ENCODE data around the gene USP37.

The USP37 gene

DNA sequence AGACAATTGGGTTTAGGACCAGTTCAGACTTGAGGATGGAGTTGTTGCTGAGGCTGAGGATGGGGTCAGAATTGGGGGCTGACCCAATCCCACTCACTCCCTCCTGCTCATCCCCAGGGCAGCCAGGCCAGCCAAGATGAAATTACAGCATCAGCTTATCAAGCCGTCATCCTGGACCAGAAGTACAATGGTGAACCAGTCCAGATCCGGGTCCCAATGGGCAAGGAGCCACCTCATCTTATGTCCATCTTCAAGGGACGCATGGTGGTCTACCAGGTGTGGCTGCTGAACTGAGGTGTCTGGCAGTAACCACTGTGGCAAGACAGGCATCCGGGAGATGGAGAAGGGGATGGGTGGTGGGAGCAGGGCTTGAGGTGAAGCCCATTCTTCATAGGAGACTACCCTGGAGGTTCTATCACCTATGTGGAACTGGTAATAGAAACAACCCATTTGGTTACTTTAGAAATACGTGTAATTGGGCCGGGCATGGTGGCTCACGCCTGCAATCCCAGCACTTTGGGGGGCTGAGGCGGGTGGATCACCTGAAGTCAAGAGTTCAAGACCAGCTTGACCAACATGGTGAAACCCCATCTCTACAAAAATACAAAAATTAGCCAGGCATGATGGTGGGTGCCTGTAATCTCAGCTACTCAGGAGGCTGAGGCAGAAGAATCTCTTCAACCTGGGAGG is 135.3 kb downstream of the USP37 start:
- H3K9me3 ChIP-seq (ENCODE audit: insufficient read depth, low read length): no peaks in the 10 kb centered on the region
- H3K4me1 ChIP-seq (ENCODE audit: insufficient read depth, insufficient read length): peaks cover 7% of the 10 kb centered on the region
- no peak overlapping the region for H3K4me3 ChIP-seq (ENCODE audit: insufficient read length, low read depth)
- TF ChIP-seq ZNF274 (IDR thresholded peaks at IDR 0.05; ENCODE audit: low read depth, low read length) (no peak), YY1 (IDR thresholded peaks at IDR 0.05; ENCODE audit: insufficient read depth, insufficient read length) (no peak)
- no peak overlapping the region for H3K9ac ChIP-seq (ENCODE audit: insufficient read length, low read depth)
- no peaks in the 10 kb centered on the region for H3K27me3 ChIP-seq (ENCODE audit: insufficient read depth, insufficient read length)
- no peak for DNase-seq (ENCODE audit: low read depth, low spot score)
- no peaks in the 10 kb centered on the region for H3K36me3 ChIP-seq (ENCODE audit: insufficient read depth, insufficient read length, low read length)

DNA sequence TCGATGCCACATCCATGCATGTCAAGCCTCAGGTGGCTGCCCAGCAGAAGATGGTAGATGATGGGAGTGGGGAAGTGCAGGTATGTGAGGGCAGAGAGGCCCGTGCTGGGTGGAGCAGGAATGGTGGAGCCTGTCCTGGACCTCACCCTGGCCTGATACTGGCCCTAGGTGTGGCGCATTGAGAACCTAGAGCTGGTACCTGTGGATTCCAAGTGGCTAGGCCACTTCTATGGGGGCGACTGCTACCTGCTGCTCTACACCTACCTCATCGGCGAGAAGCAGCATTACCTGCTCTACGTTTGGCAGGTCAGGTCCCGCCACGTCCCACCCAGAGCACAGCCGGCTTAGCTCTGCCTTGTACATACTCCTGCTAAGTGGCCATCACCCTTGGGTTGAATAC is 136.3 kb downstream of the USP37 start:
- Histone ChIP-seq H3K27me3 (ENCODE audit: insufficient read depth, insufficient read length) (no peaks in the 10 kb centered on the region), H3K4me1 (ENCODE audit: insufficient read depth, insufficient read length) (peaks cover 7% of the 10 kb centered on the region), H3K4me3 (ENCODE audit: insufficient read length, low read depth) (no peak overlapping the region), H3K9me3 (ENCODE audit: insufficient read depth, low read length) (no peaks in the 10 kb centered on the region), H3K9ac (ENCODE audit: insufficient read length, low read depth) (no peak overlapping the region), H3K36me3 (ENCODE audit: insufficient read depth, insufficient read length, low read length) (no peaks in the 10 kb centered on the region)
- TF ChIP-seq SUZ12 (IDR thresholded peaks at IDR 0.05; ENCODE audit: extremely low read depth, insufficient read depth, insufficient read length): no peak
- TF ChIP-seq ZNF274 (IDR thresholded peaks at IDR 0.05; ENCODE audit: low read depth, low read length): no peak
- no peak for TF ChIP-seq YY1 (IDR thresholded peaks at IDR 0.05; ENCODE audit: insufficient read depth, insufficient read length)
- DNase-seq (ENCODE audit: low read depth, low spot score): no peak

DNA sequence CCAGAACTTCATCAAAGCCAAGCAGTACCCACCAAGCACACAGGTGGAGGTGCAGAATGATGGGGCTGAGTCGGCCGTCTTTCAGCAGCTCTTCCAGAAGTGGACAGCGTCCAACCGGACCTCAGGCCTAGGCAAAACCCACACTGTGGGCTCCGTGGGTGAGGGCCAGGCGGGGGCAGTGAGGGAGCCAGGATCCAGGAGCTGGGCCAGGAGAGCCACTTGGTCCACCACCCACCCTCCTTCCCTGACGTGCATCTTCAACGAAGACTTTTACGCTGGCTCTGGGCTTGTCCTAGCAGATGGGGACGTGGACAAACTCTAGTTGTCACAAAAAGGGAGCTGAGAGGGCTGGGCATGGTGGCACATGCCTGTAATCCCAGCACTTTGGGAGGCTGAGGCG is 137.4 kb downstream of the USP37 start:
- no peaks in the 10 kb centered on the region for H3K9me3 ChIP-seq (ENCODE audit: insufficient read depth, low read length)
- H3K4me1 ChIP-seq (ENCODE audit: insufficient read depth, insufficient read length): peaks cover 6% of the 10 kb centered on the region
- no peak overlapping the region for H3K9ac ChIP-seq (ENCODE audit: insufficient read length, low read depth)
- no peaks in the 10 kb centered on the region for H3K27me3 ChIP-seq (ENCODE audit: insufficient read depth, insufficient read length)
- no peak overlapping the region for H3K4me3 ChIP-seq (ENCODE audit: insufficient read length, low read depth)
- no peak for DNase-seq (ENCODE audit: low read depth, low spot score)
- TF ChIP-seq ZNF274 (IDR thresholded peaks at IDR 0.05; ENCODE audit: low read depth, low read length): no peak
- no peak for TF ChIP-seq SUZ12 (IDR thresholded peaks at IDR 0.05; ENCODE audit: extremely low read depth, insufficient read depth, insufficient read length)
- TF ChIP-seq YY1 (IDR thresholded peaks at IDR 0.05; ENCODE audit: insufficient read depth, insufficient read length): no peak
- no peaks in the 10 kb centered on the region for H3K36me3 ChIP-seq (ENCODE audit: insufficient read depth, insufficient read length, low read length)

DNA sequence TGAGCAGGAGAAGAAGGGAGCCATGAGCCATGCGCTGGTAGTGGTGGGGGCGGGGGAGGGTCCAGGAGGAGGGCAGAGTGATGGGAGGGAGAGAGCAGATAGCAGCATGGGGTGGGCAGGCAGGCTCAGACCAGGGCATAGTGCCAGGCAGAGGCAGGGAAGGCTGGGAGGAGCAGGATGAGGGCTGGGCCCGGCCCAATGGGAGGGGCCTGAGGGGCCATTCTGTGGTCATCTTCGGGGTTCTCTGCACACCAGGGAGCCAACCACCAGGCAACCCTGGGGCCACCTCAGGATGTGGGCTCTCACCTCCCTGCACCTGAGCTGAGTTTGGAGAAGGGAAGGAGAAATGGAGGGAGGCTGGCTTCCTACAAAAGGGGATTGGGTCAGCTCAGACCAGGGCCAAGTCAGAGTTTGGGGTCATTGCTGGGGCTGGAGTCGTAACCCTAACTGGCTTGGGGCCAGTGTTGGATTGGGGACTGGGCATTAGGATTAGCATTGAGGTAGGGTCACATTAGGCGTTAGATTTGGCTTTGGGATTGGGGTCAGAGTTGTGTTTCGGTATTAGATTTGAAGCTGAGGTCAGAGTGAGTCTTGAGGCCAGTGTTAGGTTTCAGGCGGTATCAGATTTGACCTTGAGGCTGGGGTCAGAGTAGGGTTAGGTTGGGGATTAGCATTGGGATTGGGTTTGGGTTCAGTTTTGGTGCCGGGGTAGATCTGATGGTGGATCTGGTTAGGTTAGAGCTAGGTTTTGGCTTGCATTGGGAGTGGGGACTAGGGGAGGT is 138.0 kb downstream of the USP37 start:
- peaks cover under 1% of the 10 kb centered on the region for H3K4me1 ChIP-seq (ENCODE audit: insufficient read depth, insufficient read length)
- H3K9me3 ChIP-seq (ENCODE audit: insufficient read depth, low read length): no peaks in the 10 kb centered on the region
- no peak for TF ChIP-seq YY1 (IDR thresholded peaks at IDR 0.05; ENCODE audit: insufficient read depth, insufficient read length)
- no peak for TF ChIP-seq ZNF274 (IDR thresholded peaks at IDR 0.05; ENCODE audit: low read depth, low read length)
- TF ChIP-seq SUZ12 (IDR thresholded peaks at IDR 0.05; ENCODE audit: extremely low read depth, insufficient read depth, insufficient read length): no peak
- no peaks in the 10 kb centered on the region for H3K36me3 ChIP-seq (ENCODE audit: insufficient read depth, insufficient read length, low read length)
- H3K27me3 ChIP-seq (ENCODE audit: insufficient read depth, insufficient read length): no peaks in the 10 kb centered on the region
- no peak overlapping the region for H3K4me3 ChIP-seq (ENCODE audit: insufficient read length, low read depth)
- no peak overlapping the region for H3K9ac ChIP-seq (ENCODE audit: insufficient read length, low read depth)
- no peak for DNase-seq (ENCODE audit: low read depth, low spot score)

DNA sequence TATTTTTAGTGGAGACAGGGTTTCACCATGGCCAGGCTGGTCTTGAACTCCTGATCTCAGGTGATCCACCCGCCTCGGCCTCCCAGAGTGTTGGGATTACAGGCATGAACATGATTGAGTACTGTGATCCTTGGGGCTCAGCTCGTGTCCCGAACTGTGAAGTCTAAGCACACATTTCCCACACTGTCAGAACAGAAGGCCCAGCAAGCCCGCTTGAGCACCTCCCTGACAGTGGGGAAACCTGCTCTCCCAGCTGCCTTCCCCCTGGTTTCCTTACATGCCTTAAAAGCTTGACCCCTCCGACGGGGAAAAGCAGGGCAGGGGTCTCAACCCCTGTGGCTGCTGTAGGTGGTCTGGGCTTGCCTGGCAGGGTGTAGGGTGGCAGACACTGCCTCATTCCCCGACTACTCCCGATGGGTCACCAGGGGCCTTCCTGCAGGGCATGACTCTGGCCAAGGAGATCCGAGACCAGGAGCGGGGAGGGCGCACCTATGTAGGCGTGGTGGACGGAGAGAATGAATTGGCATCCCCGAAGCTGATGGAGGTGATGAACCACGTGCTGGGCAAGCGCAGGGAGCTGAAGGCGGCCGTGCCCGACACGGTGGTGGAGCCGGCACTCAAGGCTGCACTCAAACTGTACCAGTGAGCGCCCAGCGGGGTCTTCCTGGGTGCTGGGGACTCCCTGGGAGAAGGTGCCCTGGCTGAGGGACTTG is 139.1 kb downstream of the USP37 start:
- no peak for DNase-seq (ENCODE audit: low read depth, low spot score)
- Histone ChIP-seq H3K4me1 (ENCODE audit: insufficient read depth, insufficient read length) (no peaks in the 10 kb centered on the region), H3K4me3 (ENCODE audit: insufficient read length, low read depth) (no peak overlapping the region), H3K9ac (ENCODE audit: insufficient read length, low read depth) (no peak overlapping the region), H3K27me3 (ENCODE audit: insufficient read depth, insufficient read length) (no peaks in the 10 kb centered on the region), H3K36me3 (ENCODE audit: insufficient read depth, insufficient read length, low read length) (no peaks in the 10 kb centered on the region), H3K9me3 (ENCODE audit: insufficient read depth, low read length) (no peaks in the 10 kb centered on the region)
- no peak for TF ChIP-seq ZNF274 (IDR thresholded peaks at IDR 0.05; ENCODE audit: low read depth, low read length)
- no peak for TF ChIP-seq SUZ12 (IDR thresholded peaks at IDR 0.05; ENCODE audit: extremely low read depth, insufficient read depth, insufficient read length)
- no peak for TF ChIP-seq YY1 (IDR thresholded peaks at IDR 0.05; ENCODE audit: insufficient read depth, insufficient read length)

DNA sequence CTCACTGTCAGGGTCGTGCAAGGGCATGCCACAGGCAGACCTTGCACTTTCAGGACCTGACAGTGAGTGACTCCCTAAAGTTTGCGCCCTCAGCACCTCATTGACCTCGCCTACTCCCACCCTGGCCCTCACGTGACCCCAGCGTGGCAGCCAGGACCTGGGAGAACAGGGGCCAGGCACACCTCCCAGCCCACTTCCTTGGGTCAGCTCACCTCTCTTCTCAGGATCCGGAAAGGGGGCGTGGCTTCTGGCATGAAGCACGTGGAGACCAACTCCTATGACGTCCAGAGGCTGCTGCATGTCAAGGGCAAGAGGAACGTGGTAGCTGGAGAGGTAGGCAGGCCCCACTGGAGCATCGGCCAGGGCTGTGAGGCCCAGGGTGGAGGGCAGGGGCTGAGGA is 140.4 kb downstream of the USP37 start:
- H3K36me3 ChIP-seq (ENCODE audit: insufficient read depth, insufficient read length, low read length): no peaks in the 10 kb centered on the region
- H3K9me3 ChIP-seq (ENCODE audit: insufficient read depth, low read length): no peaks in the 10 kb centered on the region
- H3K27me3 ChIP-seq (ENCODE audit: insufficient read depth, insufficient read length): no peaks in the 10 kb centered on the region
- H3K9ac ChIP-seq (ENCODE audit: insufficient read length, low read depth): no peak overlapping the region
- DNase-seq (ENCODE audit: low read depth, low spot score): no peak
- H3K4me3 ChIP-seq (ENCODE audit: insufficient read length, low read depth): no peak overlapping the region
- no peaks in the 10 kb centered on the region for H3K4me1 ChIP-seq (ENCODE audit: insufficient read depth, insufficient read length)
- no peak for TF ChIP-seq ZNF274 (IDR thresholded peaks at IDR 0.05; ENCODE audit: low read depth, low read length)
- TF ChIP-seq YY1 (IDR thresholded peaks at IDR 0.05; ENCODE audit: insufficient read depth, insufficient read length): no peak
- no peak for TF ChIP-seq SUZ12 (IDR thresholded peaks at IDR 0.05; ENCODE audit: extremely low read depth, insufficient read depth, insufficient read length)

DNA sequence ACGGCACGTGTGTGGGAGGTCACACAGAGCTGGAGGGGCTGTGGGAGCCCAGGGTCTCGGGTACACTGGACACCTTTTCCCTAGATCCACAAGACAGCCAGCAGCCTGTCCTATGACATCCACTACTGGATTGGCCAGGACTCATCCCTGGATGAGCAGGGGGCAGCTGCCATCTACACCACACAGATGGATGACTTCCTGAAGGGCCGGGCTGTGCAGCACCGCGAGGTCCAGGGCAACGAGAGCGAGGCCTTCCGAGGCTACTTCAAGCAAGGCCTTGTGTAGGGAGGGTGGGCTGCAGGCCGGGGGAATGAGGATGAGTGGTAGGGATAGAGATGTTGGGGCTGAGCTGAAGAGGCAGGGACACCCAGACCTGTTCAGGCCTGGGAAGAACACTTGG is 142.6 kb downstream of the USP37 start:
- Histone ChIP-seq H3K9ac (ENCODE audit: insufficient read length, low read depth) (no peak overlapping the region), H3K36me3 (ENCODE audit: insufficient read depth, insufficient read length, low read length) (no peaks in the 10 kb centered on the region), H3K4me3 (ENCODE audit: insufficient read length, low read depth) (no peak overlapping the region), H3K27me3 (ENCODE audit: insufficient read depth, insufficient read length) (no peaks in the 10 kb centered on the region), H3K9me3 (ENCODE audit: insufficient read depth, low read length) (no peaks in the 10 kb centered on the region), H3K4me1 (ENCODE audit: insufficient read depth, insufficient read length) (no peaks in the 10 kb centered on the region)
- TF ChIP-seq SUZ12 (IDR thresholded peaks at IDR 0.05; ENCODE audit: extremely low read depth, insufficient read depth, insufficient read length) (no peak), ZNF274 (IDR thresholded peaks at IDR 0.05; ENCODE audit: low read depth, low read length) (no peak), YY1 (IDR thresholded peaks at IDR 0.05; ENCODE audit: insufficient read depth, insufficient read length) (no peak)
- DNase-seq (ENCODE audit: low read depth, low spot score): no peak

Data from NT2/D1 (cell line).